H1 (cell line): ENCODE measurements around the gene IQGAP3. TPM values are rescaled to one million over a fixed set of nuclear protein-coding genes. Genes with fewer than 3 reads are reported as not detected.
A peak's percentile ranks its signal among the peaks of the same experiment; 100 is the strongest.

Experiments
- CTCF ChIA-PET: fragments of 300-600 bp; sonication (Branson Sonifier 250); formaldehyde crosslinking; loops from one replicate; lab custom pipeline; 2021; ENCODE audit not compliant: partially characterized antibody; lab: Charles Lee
- POLR2A ChIA-PET: fragments of 300-600 bp; sonication (Branson Sonifier 250); formaldehyde crosslinking; loops from one replicate; lab custom pipeline; 2021; ENCODE audit warnings: inconsistent platforms; ENCODE audit not compliant: partially characterized antibody; lab: Charles Lee
- DNase-seq, 2 experiments: peaks; one replicate each; pipeline versions ENCODE4 v3.0.0 to v3.0.0-alpha.2; 2010 to 2022; ENCODE audit warnings: low spot score in 2 of 2, low read depth in 1 of 2, mixed read lengths in 1 of 2
- FAIRE-seq: peaks from 2 replicates; lab custom pipeline; 2011; peaks lifted over from hg19 to GRCh38; lab: Jason Lieb, UNC
- H2AFZ ChIP-seq: 2 replicates; pipeline ENCODE4 v1.8.1; 2012; ENCODE audit warnings: low read length, inconsistent platforms
- H2AK5ac ChIP-seq: 2 replicates; pipeline ENCODE4 v1.6.1; 2013; ENCODE audit warnings: low read depth, low read length
- H2BK120ac ChIP-seq: replicated peaks from 2 replicates; pipeline ENCODE3; 2013; ENCODE audit warnings: low read depth, low read length, inconsistent platforms
- H2BK12ac ChIP-seq: 2 replicates; pipeline ENCODE4 v1.6.1; 2013; ENCODE audit warnings: low read depth, low read length
- H2BK15ac ChIP-seq: 2 replicates; pipeline ENCODE4 v1.6.1; 2013; ENCODE audit warnings: low read length
- H2BK20ac ChIP-seq: 2 replicates; pipeline ENCODE4 v1.6.1; 2013; ENCODE audit warnings: low read length
- H2BK5ac ChIP-seq: 2 replicates; pipeline ENCODE4 v1.6.1; 2013; ENCODE audit warnings: low read depth, low read length
- H3K14ac ChIP-seq: 2 replicates; pipeline ENCODE4 v1.6.1; 2013; ENCODE audit warnings: inconsistent platforms; ENCODE audit not compliant: insufficient read length
- H3K18ac ChIP-seq: 2 replicates; pipeline ENCODE4 v1.6.1; 2013; ENCODE audit warnings: low read length; ENCODE audit errors: extremely low read depth
- H3K23ac ChIP-seq: 2 replicates; pipeline ENCODE4 v1.6.1; 2013; ENCODE audit warnings: inconsistent platforms; ENCODE audit not compliant: insufficient read length
- H3K23me2 ChIP-seq: 2 replicates; pipeline ENCODE4 v1.6.1; 2013; ENCODE audit warnings: low read depth, low read length
- H3K27ac ChIP-seq: 2 replicates; pipeline ENCODE4 v1.6.1; 2011; ENCODE audit warnings: low read depth, low read length, inconsistent platforms
- H3K27me3 ChIP-seq, 4 experiments: replicated peaks in 1 of 4; 1 replicate in 1 of 4; 2 replicates in 3 of 4; pipeline versions ENCODE4 v1.6.1 to v1.8.1; 2011 to 2013; ENCODE audit warnings: low read length in 3 of 4, mild to moderate bottlenecking in 3 of 4, inconsistent platforms in 2 of 4, mixed read lengths in 2 of 4, moderate library complexity in 1 of 4; ENCODE audit not compliant: control insufficient read depth in 3 of 4, insufficient read depth in 3 of 4; ENCODE audit errors: extremely low read depth in 1 of 4
- H3K36me3 ChIP-seq, 4 experiments: 2 replicates each; pipeline versions ENCODE4 v1.6.1 to v1.8.1; 2011 to 2013; ENCODE audit warnings: mild to moderate bottlenecking in 4 of 4, low read length in 3 of 4, moderate library complexity in 2 of 4, control low read depth in 1 of 4, inconsistent platforms in 1 of 4; ENCODE audit not compliant: insufficient read depth in 4 of 4, control insufficient read depth in 2 of 4
- H3K4ac ChIP-seq: replicated peaks from 2 replicates; pipeline ENCODE3; 2013; ENCODE audit warnings: low read length, low read depth, mixed read lengths, inconsistent platforms; ENCODE audit not compliant: insufficient read length
- H3K4me1 ChIP-seq, 4 experiments: replicated peaks in 1 of 4; 1 replicate in 1 of 4; 2 replicates in 3 of 4; pipeline versions ENCODE4 v1.6.1 to v1.8.1; 2011 to 2013; ENCODE audit warnings: low read length in 3 of 4, inconsistent platforms in 2 of 4, mixed read lengths in 1 of 4; ENCODE audit not compliant: insufficient read depth in 4 of 4, control insufficient read depth in 3 of 4
- H3K4me2 ChIP-seq, 2 experiments: 2 replicates each; pipeline versions ENCODE4 v1.6.1 to v1.8.1; 2011 to 2013; ENCODE audit warnings: low read depth in 2 of 2, low read length in 2 of 2, control low read depth in 1 of 2, inconsistent platforms in 1 of 2, mild to moderate bottlenecking in 1 of 2; ENCODE audit not compliant: insufficient read depth in 1 of 2
- H3K4me3 ChIP-seq, 4 experiments: fragments of 200-600, 300-600 bp in 1 of 4; sonication (generic), shearing (Covaris generic), sonication (Bioruptor Twin) in 1 of 4; 2 replicates each; pipeline versions ENCODE4 v1.5.1 to v1.8.1; 2011 to 2016; ENCODE audit warnings: low read length in 4 of 4, low read depth in 3 of 4, control low read depth in 2 of 4, inconsistent platforms in 2 of 4, mild to moderate bottlenecking in 2 of 4, mixed read lengths in 1 of 4, moderate library complexity in 1 of 4; ENCODE audit not compliant: insufficient read depth in 2 of 4; ENCODE audit errors: extremely low read depth in 1 of 4
- H3K56ac ChIP-seq: replicated peaks from 2 replicates; pipeline ENCODE3; 2013; ENCODE audit warnings: low read depth, mild to moderate bottlenecking, mixed read lengths, low read length, inconsistent platforms; ENCODE audit not compliant: insufficient read length
- H3K79me1 ChIP-seq: 2 replicates; pipeline ENCODE4 v1.6.1; 2013; ENCODE audit warnings: low read depth, low read length, control low read depth
- H3K79me2 ChIP-seq, 2 experiments: 2 replicates each; pipeline versions ENCODE4 v1.6.1 to v1.8.1; 2012 to 2013; ENCODE audit warnings: low read length in 2 of 2, mild to moderate bottlenecking in 2 of 2, inconsistent platforms in 1 of 2; ENCODE audit not compliant: insufficient read depth in 2 of 2, control insufficient read depth in 1 of 2
- H3K9ac ChIP-seq, 4 experiments: replicated peaks in 1 of 4; 1 replicate in 1 of 4; 2 replicates in 3 of 4; pipeline versions ENCODE4 v1.6.1 to v1.8.1; 2011 to 2013; ENCODE audit warnings: low read depth in 3 of 4, low read length in 3 of 4, control low read depth in 2 of 4, mild to moderate bottlenecking in 2 of 4, moderate library complexity in 2 of 4, inconsistent platforms in 1 of 4; ENCODE audit errors: extremely low read depth in 1 of 4
- H3K9me3 ChIP-seq, 2 experiments: 2 replicates each; pipeline versions ENCODE4 v1.6.1 to v1.8.1; 2012 to 2013; ENCODE audit warnings: mild to moderate bottlenecking in 2 of 2, moderate library complexity in 2 of 2, control low read depth in 1 of 2, inconsistent platforms in 1 of 2, low read depth in 1 of 2, low read length in 1 of 2, mixed read lengths in 1 of 2; ENCODE audit not compliant: insufficient read depth in 2 of 2
- H4K20me1 ChIP-seq, 2 experiments: replicated peaks in 1 of 2; 2 replicates each; pipeline versions ENCODE3 to v1.8.1; 2011 to 2013; ENCODE audit warnings: inconsistent platforms in 2 of 2, low read length in 2 of 2, mild to moderate bottlenecking in 1 of 2; ENCODE audit not compliant: insufficient read depth in 2 of 2, control insufficient read depth in 1 of 2
- H4K5ac ChIP-seq: 2 replicates; pipeline ENCODE4 v1.6.1; 2013; ENCODE audit warnings: low read length, low read depth, mixed read lengths, inconsistent platforms; ENCODE audit not compliant: insufficient read length
- H4K8ac ChIP-seq: 2 replicates; pipeline ENCODE4 v1.8.0; 2013; ENCODE audit warnings: mild to moderate bottlenecking, moderate library complexity, low read length, inconsistent platforms; ENCODE audit not compliant: insufficient read depth; ENCODE audit errors: extremely low read depth
- H4K91ac ChIP-seq: replicated peaks from 2 replicates; pipeline ENCODE3; 2013; ENCODE audit warnings: low read length, mixed read lengths, inconsistent platforms; ENCODE audit not compliant: insufficient read length
- BCL11A ChIP-seq, 2 experiments: IDR thresholded peaks; one replicate each; pipeline ENCODE4 v1.6.1; 2011; ENCODE audit warnings: low read depth in 2 of 2, low read length in 2 of 2, mild to moderate bottlenecking in 2 of 2
- HDAC6 ChIP-seq: IDR thresholded peaks from one replicate; pipeline ENCODE4 v1.7.1; 2012; ENCODE audit warnings: low read depth, mild to moderate bottlenecking, inconsistent platforms, low read length, moderate library complexity
- KDM1A ChIP-seq: fragments of 200-600, 300-600 bp; sonication (generic); IDR thresholded peaks from 2 replicates; pipeline ENCODE4 v1.7.1; 2016; ENCODE audit warnings: mild to moderate bottlenecking, low read length, borderline replicate concordance
- MAFK ChIP-seq: IDR thresholded peaks from 2 replicates; pipeline ENCODE4 v1.6.1; 2012; ENCODE audit warnings: low read depth, mild to moderate bottlenecking, improper control_type of control experiment, low read length
- NANOG ChIP-seq: IDR thresholded peaks from 2 replicates; pipeline ENCODE4 v1.6.1; 2011; ENCODE audit warnings: low read length, low read depth, mild to moderate bottlenecking, inconsistent platforms; ENCODE audit not compliant: insufficient read depth, poor library complexity, severe bottlenecking
- SRF ChIP-seq: IDR thresholded peaks from 2 replicates; pipeline ENCODE4 v1.6.1; 2011; ENCODE audit warnings: mild to moderate bottlenecking, low read depth, low read length, moderate library complexity
- WGBS, 2 experiments: shearing (Covaris generic) in 1 of 2; methylation state at CpG; one replicate each; pipeline versions ENCODE4 v1.1.6 to v1.1.7; 2013 to 2015; ENCODE audit warnings: low lambda C conversion rate in 2 of 2, mixed read lengths in 2 of 2, inconsistent platforms in 1 of 2, low coverage in 1 of 2, missing lambda C conversion rate in 1 of 2; ENCODE audit not compliant: insufficient replicate concordance in 2 of 2, insufficient coverage in 1 of 2, insufficient read length in 1 of 2; ENCODE audit errors: extremely low coverage in 1 of 2, missing lambda C conversion rate in 1 of 2; 5-methylcytosine and 5-hydroxymethylcytosine counted together
- polyA plus RNA-seq, 7 experiments: library from polyadenylated mRNA; depleted of rRNA in 3 of 7; stranded (reverse) in 5 of 7; unstranded in 2 of 7; fragments of >200 nt in 5 of 7; fragments of 200-250 nt in 2 of 7; gene quantifications; 1 replicate in 5 of 7; 2 replicates in 1 of 7; 4 replicates in 1 of 7; pipeline versions ENCODE4 v1.2.1 to v1.2.3, GENCODE V29; 2011 to 2013; ENCODE audit warnings: missing spikeins in 2 of 7, mixed read lengths in 2 of 7
- total RNA-seq: library from RNA; stranded (reverse); fragmentation: NEBNext Ultra II Directional; extraction: Animal tissue kit (Norgen Biotek cat#: 25700); gene quantifications from 2 replicates; pipeline ENCODE4 v1.2.1, GENCODE V29; 2021
- TF ChIP-seq, protein P1 (sequence below), 3 experiments: IDR thresholded peaks; 1 replicate in 2 of 3; 2 replicates in 1 of 3; pipeline versions ENCODE4 v1.5.1 to v1.6.1; 2011; ENCODE audit warnings: low read length in 3 of 3, mild to moderate bottlenecking in 3 of 3, inconsistent platforms in 2 of 3, low read depth in 1 of 3, moderate library complexity in 1 of 3; ENCODE audit not compliant: insufficient read depth in 1 of 3; ENCODE audit errors: control extremely low read depth in 1 of 3
- TF ChIP-seq, protein P2 (sequence below): IDR thresholded peaks from 2 replicates; pipeline ENCODE4 v1.6.1; 2012; ENCODE audit warnings: inconsistent platforms

The IQGAP3 gene
- total and polyA plus RNA-seq, 2 of the 8 experiments (the other 6 are each of a cell fraction or from before 2014, with no cell fraction given): 14.6 to 22.3 TPM

DNA sequence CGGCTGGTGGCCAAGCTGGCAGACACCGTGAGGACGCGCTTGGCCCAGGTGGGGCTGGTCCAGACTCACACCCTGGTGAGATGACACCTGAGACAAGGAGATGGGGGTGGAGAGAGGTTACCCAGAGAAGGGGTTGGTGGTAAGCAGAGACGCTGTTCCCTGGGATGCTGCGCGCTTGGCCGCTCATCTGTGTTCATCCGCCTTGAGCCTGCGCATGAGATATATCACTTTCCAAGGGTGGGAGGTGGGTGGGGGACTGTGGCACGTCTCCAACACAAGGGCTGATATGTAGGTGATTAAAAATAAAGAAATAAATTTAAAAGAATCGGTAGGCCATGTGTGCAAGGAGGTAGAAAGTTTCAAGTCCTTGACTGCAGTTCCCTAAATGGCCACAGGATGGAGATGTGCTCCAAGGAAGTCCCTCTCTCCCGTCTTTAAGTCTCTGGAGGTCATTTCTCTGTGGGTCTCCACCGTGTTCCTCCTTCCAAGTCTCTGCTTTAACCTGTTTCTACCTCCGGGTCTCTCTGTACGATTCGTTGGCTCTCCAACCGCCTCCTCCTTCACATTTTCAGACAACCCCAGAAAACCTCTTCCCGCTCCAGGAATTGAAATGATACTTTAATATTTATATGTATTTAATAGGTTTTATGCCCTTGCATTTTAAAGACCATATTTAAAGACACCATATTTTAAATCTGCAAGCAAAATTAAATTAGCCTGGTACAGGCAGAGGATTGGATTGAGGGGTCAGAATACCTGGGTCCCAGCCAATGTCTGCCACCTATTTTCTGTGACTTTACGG, 11.7 kb upstream of the IQGAP3 start:
- H2BK12ac ChIP-seq: peak overlapping the region; percentile 68
- 0 out of 2 replicates have a peak overlapping the region, but pooled peaks have one; percentile 9 for H4K8ac ChIP-seq
- no peak overlapping the region for H3K23ac ChIP-seq
- no peak overlapping the region for H2AK5ac ChIP-seq
- no peaks in the 10 kb centered on the region for H4K20me1 ChIP-seq
- peak overlapping the region; percentile 1 to 36 for H3K4me2 ChIP-seq
- peak overlapping the region; percentile 48; the same call in 1 of the 2 replicates for H2BK20ac ChIP-seq
- H2AFZ ChIP-seq: peak overlapping the region; percentile 81
- H3K23me2 ChIP-seq: no peaks in the 10 kb centered on the region; the same call in 1 of the 2 replicates
- H2BK5ac ChIP-seq: peak overlapping the region; percentile 66; the same call in 1 of the 2 replicates
- H3K36me3 ChIP-seq: no peaks in the 10 kb centered on the region
- H3K18ac ChIP-seq: peak overlapping the region; percentile 68; the same call in 1 of the 2 replicates
- ChIA-PET POLR2A (interaction anchor here (0.9 to 3.6 kb wide), 6 partner anchors 8 to 28 kb away, joined by 3 to 27 read pairs (median 6); partner anchors contain the start of genes GPATCH4 and NAXE), CTCF (interaction anchor here (0.5 to 4.7 kb wide), 18 partner anchors 8 to 128 kb away, joined by 3 to 35 read pairs (median 8); partner anchors contain the start of gene HAPLN2)
- no peak overlapping the region for H3K9ac ChIP-seq
- H3K27ac ChIP-seq: no peak overlapping the region
- peak overlapping the region; percentile 48; the same call in 1 of the 2 replicates for H2BK15ac ChIP-seq
- no peaks in the 10 kb centered on the region for H3K27me3 ChIP-seq
- H3K79me1 ChIP-seq: no peaks in the 10 kb centered on the region
- H4K91ac ChIP-seq: peak overlapping the region; percentile 60
- no peak overlapping the region for H3K56ac ChIP-seq
- no peak overlapping the region for H3K14ac ChIP-seq
- DNase-seq (peak in 1 of 2 experiments; percentile 88), FAIRE-seq (peak; percentile 55)
- H2BK120ac ChIP-seq: peak overlapping the region; percentile 14
- peak overlapping the region in 1 of 4 experiments; percentile 42; a peak in 3 of 8 replicates for H3K4me3 ChIP-seq
- peaks cover 0 to 10% (median 3%) of the 10 kb centered on the region in 4 experiments; a peak in 5 of 7 replicates for H3K4me1 ChIP-seq
- H3K79me2 ChIP-seq: no peaks in the 10 kb centered on the region
- H3K9me3 ChIP-seq: no peaks in the 10 kb centered on the region
- 42% methylated on average over 19 of the region's 20 CpGs; no CpG with 5 or more reads in 1 of the 2 experiments for WGBS, 2 experiments
- no peak overlapping the region for H4K5ac ChIP-seq
- peak overlapping the region; percentile 33 for H3K4ac ChIP-seq
- TF ChIP-seq MAFK (no peak), HDAC6 (no peak), NANOG (no peak), BCL11A (IDR thresholded peaks at IDR 0.05; ENCODE audit: low read depth in 2 of 2, low read length in 2 of 2) (no peak), KDM1A (no peak), SRF (no peak)
- TF ChIP-seq, protein P1, sequence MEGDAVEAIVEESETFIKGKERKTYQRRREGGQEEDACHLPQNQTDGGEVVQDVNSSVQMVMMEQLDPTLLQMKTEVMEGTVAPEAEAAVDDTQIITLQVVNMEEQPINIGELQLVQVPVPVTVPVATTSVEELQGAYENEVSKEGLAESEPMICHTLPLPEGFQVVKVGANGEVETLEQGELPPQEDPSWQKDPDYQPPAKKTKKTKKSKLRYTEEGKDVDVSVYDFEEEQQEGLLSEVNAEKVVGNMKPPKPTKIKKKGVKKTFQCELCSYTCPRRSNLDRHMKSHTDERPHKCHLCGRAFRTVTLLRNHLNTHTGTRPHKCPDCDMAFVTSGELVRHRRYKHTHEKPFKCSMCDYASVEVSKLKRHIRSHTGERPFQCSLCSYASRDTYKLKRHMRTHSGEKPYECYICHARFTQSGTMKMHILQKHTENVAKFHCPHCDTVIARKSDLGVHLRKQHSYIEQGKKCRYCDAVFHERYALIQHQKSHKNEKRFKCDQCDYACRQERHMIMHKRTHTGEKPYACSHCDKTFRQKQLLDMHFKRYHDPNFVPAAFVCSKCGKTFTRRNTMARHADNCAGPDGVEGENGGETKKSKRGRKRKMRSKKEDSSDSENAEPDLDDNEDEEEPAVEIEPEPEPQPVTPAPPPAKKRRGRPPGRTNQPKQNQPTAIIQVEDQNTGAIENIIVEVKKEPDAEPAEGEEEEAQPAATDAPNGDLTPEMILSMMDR (IDR thresholded peaks at IDR 0.05; ENCODE audit: control extremely low read depth in 1 of 3, insufficient read depth in 1 of 3, low read depth in 1 of 3, low read length in 3 of 3): peak; percentile 50 to 87 (median 85)
- TF ChIP-seq, protein P2, sequence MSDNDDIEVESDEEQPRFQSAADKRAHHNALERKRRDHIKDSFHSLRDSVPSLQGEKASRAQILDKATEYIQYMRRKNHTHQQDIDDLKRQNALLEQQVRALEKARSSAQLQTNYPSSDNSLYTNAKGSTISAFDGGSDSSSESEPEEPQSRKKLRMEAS: no peak
